22Rv1 (cell line): Measurements from ENCODE around the gene GAGE10.

Experiments used
- ZFX ChIP-seq: fragments of 450-650 bp; IDR thresholded peaks from 2 replicates; pipeline ENCODE4 v1.6.1; 2017; ENCODE audit warnings: antibody characterized with exemption, borderline replicate concordance
- TF ChIP-seq, protein P1 (sequence below): fragments of 450-650 bp; IDR thresholded peaks from 2 replicates; pipeline ENCODE4 v1.5.1; 2017; ENCODE audit warnings: mild to moderate bottlenecking

DNA sequence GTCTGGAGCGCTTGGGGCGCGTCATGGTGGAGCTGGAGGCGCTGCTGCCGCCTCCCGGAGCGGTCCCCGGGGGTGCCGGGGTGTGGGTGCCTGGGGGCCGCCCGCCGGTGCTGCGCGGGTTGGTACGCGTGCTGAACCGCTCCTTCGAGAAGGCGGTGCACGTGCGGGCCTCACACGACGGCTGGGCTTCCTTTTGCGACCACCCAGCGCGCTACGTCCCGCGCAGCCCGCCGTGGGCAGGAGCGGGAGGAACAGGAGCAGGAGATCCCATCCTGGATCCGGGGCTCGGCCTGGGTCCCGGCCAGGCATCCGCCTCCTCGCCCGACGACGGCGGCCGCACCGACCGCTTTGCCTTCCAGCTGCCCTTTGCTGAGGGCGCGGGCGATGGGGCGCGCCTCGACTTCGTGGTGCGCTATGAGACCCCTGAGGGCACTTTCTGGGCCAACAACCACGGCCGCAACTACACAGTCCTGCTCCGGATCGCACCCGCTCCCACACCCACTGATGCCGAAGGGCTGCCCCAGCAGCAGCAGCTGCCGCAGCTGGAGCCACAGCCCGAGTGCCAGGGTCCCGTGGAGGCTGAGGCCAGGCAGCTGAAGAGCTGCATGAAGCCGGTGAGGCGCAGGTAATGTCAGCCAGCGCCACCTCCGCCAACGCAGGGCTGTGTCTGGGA is 33.1 kb upstream of the GAGE10 start:
- TF ChIP-seq, protein P1, sequence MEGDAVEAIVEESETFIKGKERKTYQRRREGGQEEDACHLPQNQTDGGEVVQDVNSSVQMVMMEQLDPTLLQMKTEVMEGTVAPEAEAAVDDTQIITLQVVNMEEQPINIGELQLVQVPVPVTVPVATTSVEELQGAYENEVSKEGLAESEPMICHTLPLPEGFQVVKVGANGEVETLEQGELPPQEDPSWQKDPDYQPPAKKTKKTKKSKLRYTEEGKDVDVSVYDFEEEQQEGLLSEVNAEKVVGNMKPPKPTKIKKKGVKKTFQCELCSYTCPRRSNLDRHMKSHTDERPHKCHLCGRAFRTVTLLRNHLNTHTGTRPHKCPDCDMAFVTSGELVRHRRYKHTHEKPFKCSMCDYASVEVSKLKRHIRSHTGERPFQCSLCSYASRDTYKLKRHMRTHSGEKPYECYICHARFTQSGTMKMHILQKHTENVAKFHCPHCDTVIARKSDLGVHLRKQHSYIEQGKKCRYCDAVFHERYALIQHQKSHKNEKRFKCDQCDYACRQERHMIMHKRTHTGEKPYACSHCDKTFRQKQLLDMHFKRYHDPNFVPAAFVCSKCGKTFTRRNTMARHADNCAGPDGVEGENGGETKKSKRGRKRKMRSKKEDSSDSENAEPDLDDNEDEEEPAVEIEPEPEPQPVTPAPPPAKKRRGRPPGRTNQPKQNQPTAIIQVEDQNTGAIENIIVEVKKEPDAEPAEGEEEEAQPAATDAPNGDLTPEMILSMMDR: no peak
- TF ChIP-seq ZFX: no peak
